ENCODE results near the gene RNF224. TPM values are rescaled to one million over a fixed set of nuclear protein-coding genes. Genes with fewer than 3 reads are reported as not detected.

Gene RNF224
- total and polyA plus RNA-seq, 10 of the 15 experiments (the other 5 are each of a cell fraction or from before 2014, with no cell fraction given) = not detected

GRCh38 chr9:137225699-137226331, 1.5 kb upstream of the RNF224 start:
- BruUV-seq (replicated peaks) = no TSS peak

More at GRCh38 chr9:137225699-137226331, 1.5 kb upstream of the RNF224 start:
- no peaks in the 10 kb centered on the region for H3K36me3 ChIP-seq (ENCODE audit: control insufficient read depth in 2 of 2, insufficient read depth in 2 of 2, low read length in 1 of 2)
- H3K9me3 ChIP-seq (replicated peaks; ENCODE audit: control insufficient read depth, insufficient read depth, low read length) = no peaks in the 10 kb centered on the region
- peaks cover 16% of the 10 kb centered on the region for H3K4me1 ChIP-seq (ENCODE audit: control insufficient read depth, insufficient read depth, low read length)
- ATAC-seq (no peak), DNase-seq (ENCODE audit: low read depth, low spot score) (no peak), FAIRE-seq (no peak)
- no peaks in the 10 kb centered on the region for H3K79me2 ChIP-seq (ENCODE audit: control insufficient read depth, insufficient read depth, low read length)
- in situ Hi-C loops (cut with MboI) = loop anchor here (5.0 kb wide), 1 partner anchor 104 kb away; no protein-coding TSS in a partner anchor
- H3K9ac ChIP-seq (ENCODE audit: control insufficient read depth, insufficient read depth, low read length) = no peak overlapping the region
- TF ChIP-seq MYB (IDR thresholded peaks at IDR 0.05; ENCODE audit: borderline replicate concordance, low read depth, low read length) (no peak), REST (IDR thresholded peaks at IDR 0.05; ENCODE audit: low read depth, low read length) (no peak), CBFB (IDR thresholded peaks at IDR 0.05; ENCODE audit: low read depth) (no peak), LARP7 (IDR thresholded peaks at IDR 0.05) (no peak), TAF1 (IDR thresholded peaks at IDR 0.05; ENCODE audit: borderline replicate concordance, low read depth, low read length) (no peak), SIX5 (IDR thresholded peaks at IDR 0.05; ENCODE audit: low read depth, low read length, severe bottlenecking) (no peak), NBN (IDR thresholded peaks at IDR 0.05) (no peak), IRF3 (IDR thresholded peaks at IDR 0.05) (no peak), CREB1 (IDR thresholded peaks at IDR 0.05; ENCODE audit: low read depth) (no peak), CHD1 (IDR thresholded peaks at IDR 0.05; ENCODE audit: low read depth, low read length) (no peak), ZSCAN29 (IDR thresholded peaks at IDR 0.05) (no peak), PBX3 (IDR thresholded peaks at IDR 0.05; ENCODE audit: insufficient replicate concordance, low read depth, low read length) (no peak), ATF7 (IDR thresholded peaks at IDR 0.05; ENCODE audit: low read depth) (no peak), SIN3A (IDR thresholded peaks at IDR 0.05; ENCODE audit: low read depth, low read length) (no peak), HDAC6 (IDR thresholded peaks at IDR 0.05; ENCODE audit: unreplicated experiment) (no peak), NR2F1 (conservative IDR thresholded peaks at IDR 0.05) (no peak), ASH2L (IDR thresholded peaks at IDR 0.05; ENCODE audit: borderline replicate concordance, low read depth) (no peak)
- no peaks in the 10 kb centered on the region for H3K27me3 ChIP-seq (replicated peaks in 1 of 2; ENCODE audit: control insufficient read depth in 2 of 2, insufficient read depth in 2 of 2, low read length in 1 of 2)
- H3K4me2 ChIP-seq (ENCODE audit: control insufficient read depth, insufficient read depth) = no peak overlapping the region
- ChIA-PET SMC1A (ENCODE audit: uncharacterized antibody, unreplicated experiment) (interaction anchor here (0.6 to 3.3 kb wide), 4 partner anchors 11 to 108 kb away, joined by 3 to 11 read pairs (median 4); no protein-coding TSS in a partner anchor), RAD21 (ENCODE audit: unreplicated experiment) (interaction anchor here (0.8 to 1.9 kb wide), 4 partner anchors 29 to 179 kb away, joined by 3 to 10 read pairs (median 3); no protein-coding TSS in a partner anchor), CTCF (interaction anchor here (0.8 to 6.4 kb wide), 11 partner anchors 12 to 197 kb away, joined by 3 to 52 read pairs (median 7); partner anchors contain the start of genes SAPCD2 and TUBB4B), POLR2A (interaction anchor here (1.0 to 5.5 kb wide), 4 partner anchors 15 to 108 kb away, joined by 3 to 68 read pairs (median 3); partner anchors contain the start of genes NDOR1, TMEM203, TPRN and TUBB4B)
- intact Hi-C loops (cut with micrococcal nuclease; ENCODE audit: unreplicated experiment) = loop anchor here (10.0 kb wide), 1 partner anchor 181 kb away; the partner anchor contains the start of gene NPDC1
- no peak overlapping the region for H3K4me3 ChIP-seq
- no peaks in the 10 kb centered on the region for H4K20me1 ChIP-seq (ENCODE audit: control insufficient read depth, insufficient read depth)
- H2AFZ ChIP-seq (ENCODE audit: control insufficient read depth, low read depth, low read length) = no peak overlapping the region
- 76% methylated on average over 21 of the region's 21 CpGs for WGBS (ENCODE audit: insufficient coverage, insufficient replicate concordance, low lambda C conversion rate, missing lambda C conversion rate)
- no peak overlapping the region for H3K27ac ChIP-seq (ENCODE audit: control insufficient read depth, insufficient read depth)

Data from GM12878 (cell line).